GM18519 (cell line): ENCODE measurements around the gene GFRA3.
"Not testable (repeated sequence)": the region's sequence is repeated elsewhere in the genome, so short reads cannot be mapped to it uniquely, and the experiment has no call there.

Experiments used
- ATAC-seq: cut with Tn5 transposase; IDR thresholded peaks from one replicate; pipeline ENCODE4 v1.9.1; 2021; ENCODE audit warnings: mild to moderate bottlenecking, moderate library complexity; ENCODE audit not compliant: unreplicated experiment, low FRiP score

Gene GFRA3, protein sequence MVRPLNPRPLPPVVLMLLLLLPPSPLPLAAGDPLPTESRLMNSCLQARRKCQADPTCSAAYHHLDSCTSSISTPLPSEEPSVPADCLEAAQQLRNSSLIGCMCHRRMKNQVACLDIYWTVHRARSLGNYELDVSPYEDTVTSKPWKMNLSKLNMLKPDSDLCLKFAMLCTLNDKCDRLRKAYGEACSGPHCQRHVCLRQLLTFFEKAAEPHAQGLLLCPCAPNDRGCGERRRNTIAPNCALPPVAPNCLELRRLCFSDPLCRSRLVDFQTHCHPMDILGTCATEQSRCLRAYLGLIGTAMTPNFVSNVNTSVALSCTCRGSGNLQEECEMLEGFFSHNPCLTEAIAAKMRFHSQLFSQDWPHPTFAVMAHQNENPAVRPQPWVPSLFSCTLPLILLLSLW

DNA sequence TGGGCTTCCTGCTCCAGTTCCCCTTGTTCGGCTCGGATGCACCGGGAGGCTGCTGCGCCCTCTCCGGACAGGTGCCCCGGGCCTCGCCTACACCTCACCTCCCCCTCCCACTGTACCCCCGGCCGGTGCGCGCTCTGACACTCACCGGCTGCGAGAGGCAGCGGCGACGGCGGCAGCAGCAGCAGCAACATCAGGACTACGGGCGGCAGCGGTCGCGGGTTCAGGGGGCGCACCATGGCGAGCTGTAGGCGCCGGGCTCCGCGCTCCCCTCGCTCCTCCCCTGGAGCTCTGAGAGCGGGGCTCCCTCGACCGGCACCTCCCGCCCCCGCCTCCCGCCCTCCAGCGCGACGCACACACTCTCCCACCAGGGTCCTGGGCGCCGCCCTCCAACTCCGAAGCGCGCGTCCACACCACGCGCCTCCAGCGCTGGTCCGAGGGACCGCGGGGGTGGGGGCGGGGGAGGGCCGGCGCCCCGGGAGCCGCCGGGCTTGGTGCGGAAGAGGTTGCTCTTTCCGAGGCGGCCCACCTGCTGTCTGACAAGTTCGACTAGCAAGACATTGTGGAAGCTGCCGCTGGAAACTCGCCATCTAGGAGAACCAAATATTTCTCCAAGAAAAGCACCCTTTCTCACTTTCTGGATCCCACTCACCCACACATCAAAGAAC is at the start of gene GFRA3:
Gene GFRA3 (minus strand): TSS at position 433 of the 665 bp plus-strand sequence. CDS start 197 bp downstream, at position 236.
- ATAC-seq: no peak

DNA sequence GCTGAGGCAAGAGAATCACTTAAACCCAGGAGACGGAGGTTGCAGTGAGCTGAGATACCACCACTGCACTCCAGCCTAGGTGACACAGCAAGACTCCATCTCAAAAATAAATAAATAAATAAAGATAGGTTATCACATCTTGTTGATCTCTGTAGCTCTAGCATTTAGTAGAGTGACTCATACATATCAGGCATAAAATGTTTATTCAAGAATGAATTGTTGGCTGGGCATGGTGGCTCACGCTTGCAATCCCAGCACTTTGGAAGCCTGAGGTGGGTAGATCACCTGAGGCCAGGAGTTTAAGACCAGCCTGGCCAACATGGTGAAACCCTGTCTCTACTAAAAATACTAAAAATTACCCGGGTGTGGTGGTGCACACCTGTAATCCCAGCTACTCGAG is 43.8 kb upstream of the GFRA3 start:
- not testable (repeated sequence) for ATAC-seq

DNA sequence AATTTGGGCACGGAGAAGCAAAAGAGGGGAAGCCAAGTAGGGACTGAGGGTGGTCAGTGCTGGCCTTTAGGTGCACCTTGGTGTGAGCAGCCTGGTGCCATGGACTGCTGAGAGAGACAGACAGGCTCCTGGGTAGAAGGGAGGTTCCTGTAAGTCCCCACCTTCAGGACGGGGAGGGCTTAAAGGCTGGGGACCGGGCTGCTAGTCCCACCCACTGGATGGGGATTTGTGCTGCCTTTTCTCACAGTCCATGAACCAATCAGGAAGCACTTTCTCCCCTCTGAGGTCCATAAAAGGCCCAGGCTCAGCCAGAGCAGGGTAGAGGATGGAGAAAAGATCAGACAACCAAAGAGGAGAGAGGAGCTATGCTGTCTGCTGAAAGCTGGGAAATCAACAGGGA is 41.9 kb upstream of the GFRA3 start:
- ATAC-seq: no peak

DNA sequence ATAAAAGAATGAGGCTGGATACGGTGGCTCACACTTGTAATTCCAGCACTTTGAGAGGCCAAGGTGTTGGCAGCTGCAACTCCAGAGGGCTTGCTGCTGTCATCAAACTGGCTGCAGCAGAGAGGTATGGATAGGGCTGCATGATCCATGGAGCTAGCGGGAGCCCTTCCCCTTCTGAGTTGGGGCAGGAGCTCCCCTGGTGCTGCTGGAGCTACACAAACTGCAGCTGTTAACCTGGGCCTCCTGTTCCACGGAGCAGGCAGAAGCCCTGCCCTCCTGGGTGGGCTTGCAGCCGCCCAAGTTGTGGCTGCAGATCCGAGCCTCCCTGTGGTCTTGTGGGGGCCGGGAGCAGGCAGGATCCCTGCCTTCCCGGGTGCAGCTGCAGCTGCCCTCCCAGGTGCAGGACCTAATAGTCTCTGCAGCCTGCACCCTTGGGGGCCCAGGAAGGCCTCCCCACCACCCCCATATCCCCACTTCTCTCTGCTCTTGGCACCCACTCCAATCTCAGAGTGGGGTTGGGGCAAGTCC is 41.4 kb upstream of the GFRA3 start:
- no peak for ATAC-seq

DNA sequence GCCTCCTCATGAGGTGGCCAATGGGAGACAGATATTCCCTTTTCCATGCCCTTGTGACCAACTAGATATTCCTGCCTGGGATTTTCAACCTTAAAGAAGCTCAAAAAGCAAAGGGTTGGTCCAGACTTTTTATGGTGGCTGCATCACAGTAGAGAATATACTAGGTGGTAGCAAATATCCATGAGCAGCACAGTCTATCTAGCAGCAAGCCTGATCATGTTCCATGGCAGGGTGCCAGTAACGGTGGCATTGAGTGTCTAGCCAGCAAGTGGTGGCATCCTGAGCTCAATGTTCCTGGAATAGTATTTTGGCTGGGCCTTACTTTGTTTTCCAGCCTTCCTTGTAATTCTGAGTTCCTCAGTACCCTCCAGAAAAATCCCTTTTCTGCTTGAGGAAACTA is 31.4 kb upstream of the GFRA3 start:
- no peak for ATAC-seq

DNA sequence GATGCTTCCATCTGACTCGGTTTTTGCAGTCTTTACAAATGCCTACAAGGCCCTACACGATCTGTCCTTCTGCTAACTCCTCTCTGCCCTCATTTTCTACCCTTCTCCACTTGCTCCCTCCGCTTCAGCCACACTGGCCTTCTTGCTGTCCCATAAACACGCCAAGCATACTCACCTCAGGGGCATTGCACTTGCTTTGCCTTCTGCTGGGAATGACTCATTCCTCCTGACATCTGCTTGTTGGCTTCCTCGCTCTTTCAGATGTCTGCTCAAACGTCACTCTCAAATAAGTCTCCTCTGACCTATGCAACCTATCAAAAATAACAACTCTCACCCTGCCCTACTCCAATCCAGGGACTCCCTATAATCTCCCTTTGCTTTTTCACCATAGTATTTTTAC is 29.0 kb upstream of the GFRA3 start:
- no peak for ATAC-seq

DNA sequence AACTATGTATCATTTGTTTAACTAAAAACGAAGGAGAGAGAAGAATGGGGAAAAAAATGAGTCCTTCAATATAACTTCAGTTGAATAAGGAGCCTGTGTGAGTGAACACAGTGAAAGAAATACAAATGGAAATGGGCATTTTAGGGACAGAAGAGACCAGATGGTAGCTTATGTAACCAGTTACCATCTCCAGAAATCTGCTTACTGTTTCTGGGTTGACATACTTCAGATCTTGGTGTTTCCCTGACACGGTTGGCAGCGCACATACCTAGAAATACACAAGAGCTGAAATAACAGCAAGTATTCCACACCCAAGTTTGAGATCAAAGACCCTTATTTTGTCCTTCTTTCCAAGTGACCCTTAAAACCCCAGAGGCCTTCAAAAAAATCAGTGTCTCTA is 14.9 kb upstream of the GFRA3 start:
- no peak for ATAC-seq

DNA sequence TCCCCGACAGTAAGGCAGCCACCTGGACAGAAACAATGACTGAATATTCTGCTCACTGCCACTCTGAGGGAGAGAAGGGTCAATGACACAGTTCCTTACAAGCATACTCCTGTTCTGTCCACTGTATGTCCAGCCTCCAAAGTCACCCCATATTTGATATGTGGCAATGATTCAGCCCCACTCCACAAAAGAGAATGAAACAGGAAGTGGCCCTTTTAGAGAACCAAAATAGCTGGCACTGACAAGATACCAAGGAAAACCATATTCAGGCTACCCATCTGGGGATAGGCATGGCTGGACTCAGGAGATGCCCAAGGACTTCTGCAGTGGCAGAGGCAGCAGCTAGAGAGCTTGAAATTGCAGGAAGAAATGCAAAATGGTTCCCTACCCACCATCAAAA is 12.8 kb upstream of the GFRA3 start:
- no peak for ATAC-seq

DNA sequence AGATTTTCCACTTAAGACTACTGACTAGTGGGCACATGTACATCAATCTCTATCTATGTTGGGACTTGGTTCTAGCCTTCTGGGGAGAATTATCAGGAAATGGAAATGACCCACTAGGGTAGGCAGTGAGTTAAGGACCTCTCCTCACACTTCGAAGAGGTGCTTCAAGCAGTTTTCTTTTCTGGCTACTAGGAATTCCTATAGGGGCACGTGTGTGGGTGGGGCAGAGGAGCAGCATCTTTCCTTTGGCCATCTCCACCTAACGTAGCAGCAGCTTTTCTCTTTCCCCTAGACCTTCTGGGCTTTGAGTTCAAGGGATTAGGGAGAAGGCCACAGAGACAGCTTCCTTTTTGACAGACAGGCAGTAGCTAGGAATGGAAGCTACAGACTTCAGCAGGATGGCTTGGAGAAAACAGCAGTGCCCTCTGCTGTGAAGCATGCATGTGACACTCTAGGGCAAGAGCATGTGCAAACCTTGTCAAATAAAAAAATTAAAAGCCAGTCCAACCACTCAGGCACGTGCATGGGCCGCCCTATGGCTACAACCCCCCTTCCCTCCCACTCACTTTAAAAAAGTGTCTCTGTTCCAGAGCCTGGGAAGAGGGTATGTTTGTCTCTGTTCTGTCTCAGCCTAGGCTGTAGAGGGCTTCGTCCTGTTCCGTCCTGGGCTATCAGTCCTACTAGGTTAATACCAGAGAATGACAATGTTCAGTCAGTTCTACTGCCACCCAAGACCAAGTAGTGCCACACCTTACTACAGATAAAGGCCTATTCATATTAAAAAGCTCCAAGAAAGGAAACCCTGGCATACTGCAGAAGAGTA is 8.7 kb upstream of the GFRA3 start:
- ATAC-seq: no peak

DNA sequence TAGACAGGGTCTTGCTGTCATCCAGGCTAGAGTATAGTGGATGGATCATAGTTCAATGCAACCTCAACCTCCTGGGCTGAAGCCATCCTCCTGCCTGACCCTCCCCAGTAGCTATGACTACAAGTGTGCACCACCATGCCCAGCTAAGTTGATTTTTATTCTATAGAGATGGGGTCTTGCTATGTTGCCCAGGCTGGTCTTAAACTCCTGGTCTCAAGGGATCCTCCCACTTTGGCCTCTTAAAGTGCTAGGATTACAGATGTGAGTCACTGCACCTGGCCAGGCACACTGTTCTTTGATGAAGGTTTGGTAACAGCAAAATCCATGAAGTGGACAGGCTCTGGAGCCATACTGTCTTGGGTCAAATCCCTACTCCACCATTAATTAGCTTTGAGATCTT is 6.5 kb upstream of the GFRA3 start:
- ATAC-seq: no peak

DNA sequence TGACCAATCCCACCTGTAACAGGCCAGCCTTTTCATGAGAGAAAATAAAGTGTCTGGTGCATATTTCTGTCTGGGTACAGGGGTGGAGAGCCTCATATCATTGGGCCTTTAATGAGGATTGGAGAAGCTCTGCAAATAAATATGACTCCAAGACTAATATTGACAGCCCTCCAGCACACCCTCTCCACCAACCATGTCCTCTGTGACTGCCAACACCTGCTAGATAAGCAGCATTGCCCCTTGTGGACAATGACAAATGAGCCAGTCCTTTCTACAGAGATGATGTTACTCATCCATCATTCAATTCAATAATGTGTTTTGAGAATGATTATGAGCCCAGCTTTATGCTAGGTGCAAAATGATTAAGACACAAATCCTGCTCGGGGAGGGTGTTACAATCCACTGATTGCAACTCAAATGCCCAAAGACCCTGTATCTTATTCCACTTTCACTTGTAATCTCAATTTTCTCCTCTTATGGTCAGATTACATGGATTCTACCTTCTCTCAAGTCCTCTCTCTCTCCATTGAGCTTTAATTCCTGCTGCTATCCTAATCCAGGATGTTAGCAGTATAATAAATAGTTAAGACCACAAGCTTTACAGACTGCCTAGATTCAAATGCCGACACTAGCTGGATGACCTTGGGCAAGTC is 2.1 kb upstream of the GFRA3 start:
- no peak for ATAC-seq

DNA sequence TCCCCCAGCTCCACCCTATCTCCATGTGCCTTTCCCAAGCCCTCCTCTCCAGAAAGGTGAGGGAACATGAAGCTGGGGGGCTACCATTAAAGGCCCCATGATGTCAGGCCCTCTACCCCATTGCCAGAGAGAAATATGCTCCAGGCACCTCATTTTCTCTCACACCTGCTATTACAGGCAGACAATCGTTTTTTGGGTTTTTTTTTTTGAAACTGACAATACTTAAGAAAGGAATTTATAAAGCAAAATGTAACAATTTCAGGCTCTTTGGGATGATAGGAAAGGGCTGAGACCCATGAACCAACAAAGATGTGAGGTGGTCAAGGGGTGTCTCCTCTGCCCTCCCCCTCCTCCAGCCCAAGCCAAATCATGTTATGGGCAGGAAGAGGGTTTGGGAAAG is 1.5 kb upstream of the GFRA3 start:
- no peak for ATAC-seq

DNA sequence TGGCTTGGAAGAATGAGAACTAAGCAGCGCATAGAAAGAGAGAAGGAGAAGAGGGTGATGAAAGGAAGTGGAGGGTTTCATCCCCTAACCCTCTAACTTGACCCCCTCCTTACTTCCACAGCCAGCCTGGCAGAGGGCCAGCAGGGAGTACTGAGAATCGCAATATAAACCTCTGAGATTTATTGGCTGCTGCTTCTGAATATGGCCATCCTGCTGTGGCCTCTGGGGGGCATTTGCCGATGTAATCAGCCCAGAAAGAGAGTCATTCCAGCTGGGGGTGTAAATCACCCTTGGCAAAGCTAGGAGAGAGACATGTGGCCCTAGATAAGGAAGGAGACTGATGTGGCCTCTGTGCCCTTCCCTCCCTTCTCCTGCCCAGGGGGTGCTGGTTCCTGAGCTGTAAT is 960 bp upstream of the GFRA3 start:
- ATAC-seq: no peak

DNA sequence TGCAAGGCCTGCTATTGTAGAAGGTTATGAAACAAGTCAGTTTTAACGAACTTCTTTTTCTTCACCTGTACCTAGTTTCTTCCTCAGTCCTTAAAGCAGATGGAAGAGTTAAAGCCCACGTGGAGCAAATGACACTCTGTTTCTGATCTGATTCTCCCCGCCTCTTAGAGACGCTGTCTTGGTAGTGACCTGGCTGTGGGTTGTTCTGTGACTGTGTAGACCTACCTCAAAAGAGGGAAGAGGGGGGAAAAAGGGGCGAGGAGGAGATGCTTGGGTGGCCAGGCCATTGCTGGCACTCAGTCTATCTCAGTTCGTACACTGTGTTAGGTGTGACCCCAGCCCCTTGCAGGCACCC is 610 bp downstream of the GFRA3 start:
- ATAC-seq: no peak

DNA sequence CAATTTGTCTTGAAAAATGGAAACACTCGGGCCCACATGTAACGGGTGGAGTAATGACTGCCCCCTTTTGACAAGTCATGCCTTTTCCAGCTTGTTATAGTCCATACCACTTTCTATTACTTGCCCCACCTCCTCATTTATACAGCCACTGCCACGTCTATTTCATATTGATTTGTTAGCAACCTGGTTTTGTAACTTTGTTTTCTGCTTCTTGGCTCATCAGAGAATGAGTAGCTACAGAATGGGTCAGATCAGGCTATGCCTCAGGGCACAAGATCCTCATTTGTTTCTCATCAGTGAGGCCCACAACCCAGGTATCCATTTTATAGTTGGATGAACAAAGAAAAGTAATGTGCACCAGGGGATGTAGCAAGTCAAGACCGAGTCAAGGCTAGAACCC is 1.7 kb downstream of the GFRA3 start:
- no peak for ATAC-seq

DNA sequence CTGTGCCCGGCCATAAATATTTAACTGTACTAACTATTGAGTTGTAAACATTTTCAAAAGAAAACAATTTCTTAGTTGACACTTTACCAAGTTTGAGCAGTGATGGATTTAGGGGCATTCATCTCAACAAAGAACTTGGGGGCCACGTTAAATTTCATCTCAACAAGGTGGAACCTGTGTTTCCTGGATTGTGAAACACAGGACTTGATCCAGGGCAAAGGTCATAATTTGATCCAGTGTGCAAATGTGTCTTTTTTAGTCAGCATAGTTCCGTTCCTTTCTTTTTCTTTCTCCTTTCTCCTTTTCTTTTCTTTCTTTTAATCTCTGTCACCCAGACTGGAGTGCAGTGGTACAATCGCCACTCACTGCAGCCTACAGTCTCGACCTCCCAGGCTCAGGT is 3.1 kb downstream of the GFRA3 start:
- no peak for ATAC-seq

DNA sequence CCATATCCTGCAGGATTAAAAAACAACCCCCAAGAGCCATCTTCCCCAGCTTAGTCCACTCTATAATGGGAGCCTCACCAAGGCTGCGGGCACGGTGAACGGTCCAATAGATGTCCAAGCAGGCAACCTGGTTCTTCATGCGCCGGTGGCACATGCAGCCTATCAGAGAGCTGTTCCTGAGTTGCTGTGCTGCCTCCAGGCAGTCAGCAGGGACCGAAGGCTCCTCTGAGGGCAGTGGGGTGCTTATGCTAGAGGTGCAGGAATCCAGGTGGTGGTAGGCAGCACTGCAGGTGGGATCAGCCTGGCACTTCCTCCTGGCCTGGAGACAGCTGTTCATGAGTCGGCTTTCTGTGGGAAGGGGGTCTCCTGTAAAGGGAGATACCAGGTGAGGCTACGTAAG is 10.2 kb downstream of the GFRA3 start:
- ATAC-seq: no peak

DNA sequence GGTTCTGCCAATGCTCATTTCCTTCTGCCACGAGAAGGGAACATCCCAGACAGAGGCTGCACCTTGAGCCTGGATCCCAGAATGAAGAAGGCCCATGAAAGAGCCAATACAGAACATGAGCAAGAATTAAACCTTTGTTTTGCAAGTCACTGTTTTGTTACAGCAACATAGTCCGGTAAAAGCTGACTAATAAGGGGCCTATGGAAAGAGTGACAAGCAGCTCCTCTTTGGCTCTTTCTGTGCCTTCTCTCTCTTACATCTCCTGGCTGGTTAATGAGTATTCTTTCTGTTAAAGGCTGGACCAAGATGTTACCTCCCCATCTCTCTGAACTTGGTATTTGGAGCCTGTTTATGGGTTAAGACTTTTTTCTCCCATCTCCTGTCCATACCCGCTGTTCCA is 10.8 kb downstream of the GFRA3 start:
- ATAC-seq: no peak

DNA sequence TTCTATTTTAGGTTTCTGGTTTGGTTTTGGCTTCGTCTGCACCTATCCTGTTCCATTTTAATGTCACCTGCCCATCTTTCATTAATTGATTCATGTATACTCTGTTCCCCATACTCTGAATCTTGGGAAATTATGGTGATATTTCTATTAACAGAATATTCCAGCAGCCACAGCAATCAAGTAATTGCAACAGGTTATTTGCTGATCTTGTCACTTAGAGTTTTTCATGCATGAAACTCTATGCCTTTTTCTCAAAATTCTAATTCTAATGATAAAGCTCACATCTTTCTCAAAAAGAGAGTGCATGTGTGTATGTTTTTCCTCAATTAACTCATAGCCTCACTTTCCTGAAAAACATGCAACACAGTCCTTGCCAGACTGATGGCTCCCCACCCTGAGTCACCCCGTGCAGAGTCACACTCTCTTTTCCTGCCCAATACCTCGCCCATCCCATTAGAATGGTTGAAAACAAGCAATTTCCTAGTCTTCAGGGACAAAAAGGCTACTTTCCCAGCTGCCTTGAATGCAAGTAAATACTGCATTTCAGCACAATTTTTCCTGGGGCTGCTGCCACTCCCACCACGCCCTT is 15.6 kb downstream of the GFRA3 start:
- ATAC-seq: no peak

DNA sequence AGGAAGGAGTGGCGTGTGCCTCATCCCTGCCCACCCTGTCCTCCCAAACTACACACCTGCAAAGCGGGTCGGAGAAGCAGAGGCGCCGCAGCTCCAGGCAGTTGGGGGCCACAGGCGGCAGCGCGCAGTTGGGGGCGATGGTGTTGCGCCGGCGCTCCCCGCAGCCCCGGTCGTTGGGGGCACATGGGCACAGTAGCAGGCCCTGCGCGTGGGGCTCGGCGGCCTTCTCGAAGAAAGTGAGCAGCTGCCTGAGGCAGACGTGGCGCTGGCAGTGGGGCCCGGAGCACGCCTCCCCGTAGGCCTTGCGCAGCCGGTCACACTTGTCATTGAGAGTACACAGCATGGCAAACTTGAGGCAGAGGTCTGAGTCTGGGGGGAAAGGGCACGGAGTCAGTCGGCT is 16.8 kb downstream of the GFRA3 start:
- no peak for ATAC-seq
